A673 (cell line): Measurements from ENCODE around the gene PLN.

ENCODE experiments used
- EZH2 ChIP-seq: fragments of 200-600 bp; sonication (generic); IDR thresholded peaks from 2 replicates; pipeline ENCODE4 v1.6.1; 2017; ENCODE audit warnings: borderline replicate concordance, low read depth, mild to moderate bottlenecking, mixed read lengths, antibody characterized with exemption, low read length; ENCODE audit not compliant: poor library complexity, severe bottlenecking
- TF ChIP-seq, protein P1 (sequence below): fragments of 300-800, 200-600 bp; sonication (generic); conservative IDR thresholded peaks from 2 replicates; pipeline ENCODE4 v1.5.1; 2017; ENCODE audit warnings: low read depth, mild to moderate bottlenecking, antibody characterized with exemption, low read length, moderate library complexity, mixed read lengths

GRCh38 chr6:118562248-118562647, 14.2 kb downstream of the PLN start:
- TF ChIP-seq, protein P1, sequence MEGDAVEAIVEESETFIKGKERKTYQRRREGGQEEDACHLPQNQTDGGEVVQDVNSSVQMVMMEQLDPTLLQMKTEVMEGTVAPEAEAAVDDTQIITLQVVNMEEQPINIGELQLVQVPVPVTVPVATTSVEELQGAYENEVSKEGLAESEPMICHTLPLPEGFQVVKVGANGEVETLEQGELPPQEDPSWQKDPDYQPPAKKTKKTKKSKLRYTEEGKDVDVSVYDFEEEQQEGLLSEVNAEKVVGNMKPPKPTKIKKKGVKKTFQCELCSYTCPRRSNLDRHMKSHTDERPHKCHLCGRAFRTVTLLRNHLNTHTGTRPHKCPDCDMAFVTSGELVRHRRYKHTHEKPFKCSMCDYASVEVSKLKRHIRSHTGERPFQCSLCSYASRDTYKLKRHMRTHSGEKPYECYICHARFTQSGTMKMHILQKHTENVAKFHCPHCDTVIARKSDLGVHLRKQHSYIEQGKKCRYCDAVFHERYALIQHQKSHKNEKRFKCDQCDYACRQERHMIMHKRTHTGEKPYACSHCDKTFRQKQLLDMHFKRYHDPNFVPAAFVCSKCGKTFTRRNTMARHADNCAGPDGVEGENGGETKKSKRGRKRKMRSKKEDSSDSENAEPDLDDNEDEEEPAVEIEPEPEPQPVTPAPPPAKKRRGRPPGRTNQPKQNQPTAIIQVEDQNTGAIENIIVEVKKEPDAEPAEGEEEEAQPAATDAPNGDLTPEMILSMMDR, result no peak
- no peak for TF ChIP-seq EZH2
